GM21737 (cell line): ENCODE results near the gene ITIH1.

Source experiments
- ATAC-seq: cut with Tn5 transposase; IDR thresholded peaks from one replicate; pipeline ENCODE4 v1.9.1; 2021; ENCODE audit warnings: mild to moderate bottlenecking, moderate library complexity; ENCODE audit not compliant: unreplicated experiment

ITIH1 gene

GRCh38 chr3:52788890-52789745 lies 11.7 kb downstream of the ITIH1 start:
- no peak for ATAC-seq

- ATAC-seq: no peak
These were observed 12.3 kb downstream of the ITIH1 start for GRCh38 chr3:52789746-52790040.

DNA sequence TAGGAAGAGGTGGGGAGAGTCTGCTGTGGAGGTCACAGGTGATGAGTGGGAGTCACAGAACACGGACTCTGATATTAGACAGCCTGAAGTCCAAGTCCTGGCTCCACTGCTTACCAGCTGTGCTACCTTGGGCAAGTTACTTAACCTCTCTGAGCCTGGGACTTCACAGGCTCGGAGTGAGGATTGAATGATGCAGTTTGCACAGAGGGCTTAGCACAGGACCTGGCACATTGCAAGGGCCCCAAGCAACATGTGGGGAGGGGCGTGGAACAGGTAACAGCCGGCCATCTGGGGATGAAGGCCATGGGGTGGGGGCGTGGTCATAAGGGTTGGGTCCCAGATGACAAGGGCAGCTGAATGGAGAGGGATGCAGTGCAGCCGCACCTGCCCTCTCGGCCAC lies 12.9 kb downstream of the ITIH1 start:
- ATAC-seq: no peak

DNA sequence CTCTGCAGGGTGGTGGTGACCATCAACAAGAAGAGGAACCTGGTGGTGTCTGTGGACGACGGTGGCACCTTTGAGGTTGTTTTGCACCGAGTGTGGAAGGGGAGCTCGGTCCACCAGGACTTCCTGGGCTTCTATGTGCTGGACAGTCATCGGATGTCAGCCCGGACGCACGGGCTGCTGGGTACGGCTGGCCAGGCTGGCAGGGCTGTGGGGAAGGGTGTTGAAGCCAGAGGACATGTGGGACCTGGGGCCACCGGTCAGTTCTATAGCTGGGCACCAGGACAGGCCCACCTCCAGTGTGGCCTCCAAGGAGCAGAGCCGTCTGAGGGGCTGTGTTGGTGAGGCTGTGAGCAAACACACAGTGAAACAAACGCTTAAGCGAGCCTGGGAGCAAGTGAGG lies 13.3 kb downstream of the ITIH1 start:
- no peak for ATAC-seq

- no peak for ATAC-seq
These were observed 14.0 kb downstream of the ITIH1 start for GRCh38 chr3:52791366-52791765.

GRCh38 chr3:52791928-52792327 lies 14.5 kb downstream of the ITIH1 start:
- ATAC-seq: no peak

GRCh38 chr3:52792413-52792812 lies 15.0 kb downstream of the ITIH1 start:
- no peak for ATAC-seq

DNA sequence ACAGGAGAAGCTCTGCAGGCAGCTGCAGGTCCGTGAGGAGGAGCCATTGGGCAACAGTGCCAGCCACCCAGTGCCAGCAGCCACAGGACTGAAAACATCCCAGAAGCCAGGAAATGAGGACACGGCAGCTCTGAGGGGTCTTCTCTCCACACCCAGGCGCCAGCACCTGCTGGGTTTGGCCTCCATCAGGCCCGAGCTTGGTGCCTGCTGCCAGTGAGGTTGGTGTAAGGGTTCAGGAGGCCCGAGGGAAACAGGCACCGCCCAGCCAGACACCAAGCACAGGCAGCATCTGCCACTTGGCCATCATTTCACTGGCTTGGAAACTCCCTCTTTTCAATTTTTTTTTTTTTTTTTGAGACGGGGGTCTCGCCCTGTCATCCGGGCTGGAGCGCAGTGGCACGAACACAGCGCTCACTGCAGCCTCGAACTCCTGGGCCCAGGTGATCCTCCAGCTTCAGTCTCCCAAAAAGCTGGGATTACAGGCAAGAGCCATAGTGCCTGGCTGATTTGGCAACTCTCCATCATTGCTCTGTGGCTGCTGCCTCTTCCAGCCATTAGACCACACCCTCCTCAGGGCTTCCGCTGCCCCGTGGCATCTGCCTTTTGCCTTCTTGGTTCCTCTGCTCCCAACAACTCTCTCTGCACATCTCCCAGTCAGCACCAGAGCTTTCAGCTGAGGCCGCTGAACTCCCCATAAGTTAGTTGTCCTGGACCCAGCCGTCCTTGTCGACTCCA lies 15.7 kb downstream of the ITIH1 start:
- ATAC-seq: no peak

- ATAC-seq: no peak
These were observed 16.6 kb downstream of the ITIH1 start for GRCh38 chr3:52793702-52794611.

- ATAC-seq: no peak
These were observed 17.3 kb downstream of the ITIH1 start, which contains the start of gene ITIH3 for GRCh38 chr3:52794612-52795099. Gene ITIH3, plus strand, starts transcription at chr3:52794796. Its CDS starts 8 bp downstream, at chr3:52794804.

DNA sequence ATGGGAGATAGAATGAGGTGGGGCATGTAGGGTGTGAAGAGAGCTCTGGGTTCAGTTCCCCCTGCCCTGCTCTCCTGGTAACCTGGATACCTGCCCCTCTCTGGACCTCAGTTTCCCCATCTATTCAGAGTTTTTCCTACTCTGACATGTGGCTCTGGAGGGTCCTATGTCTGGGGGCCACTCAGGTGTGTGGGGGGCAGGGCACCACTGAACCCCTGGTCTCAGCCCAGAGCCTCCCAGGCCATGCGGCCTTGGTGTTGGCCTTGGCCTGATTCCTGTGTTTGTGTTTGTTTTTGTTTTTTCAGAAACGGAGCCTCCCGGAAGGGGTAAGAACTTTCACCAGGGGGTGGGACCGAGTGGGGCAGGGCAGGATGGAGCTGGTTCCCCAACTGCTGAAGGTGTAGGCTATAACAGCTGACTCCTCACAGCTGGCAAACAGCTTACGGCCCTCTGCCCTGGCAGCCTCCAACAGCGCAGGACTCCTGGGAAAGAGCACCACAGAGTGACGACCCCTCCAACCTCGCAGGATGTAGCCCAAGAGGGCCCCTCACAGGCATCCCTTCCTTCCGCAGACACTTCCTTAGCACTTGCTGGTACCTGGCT lies 18.0 kb downstream of the ITIH1 start:
- ATAC-seq: no peak

DNA sequence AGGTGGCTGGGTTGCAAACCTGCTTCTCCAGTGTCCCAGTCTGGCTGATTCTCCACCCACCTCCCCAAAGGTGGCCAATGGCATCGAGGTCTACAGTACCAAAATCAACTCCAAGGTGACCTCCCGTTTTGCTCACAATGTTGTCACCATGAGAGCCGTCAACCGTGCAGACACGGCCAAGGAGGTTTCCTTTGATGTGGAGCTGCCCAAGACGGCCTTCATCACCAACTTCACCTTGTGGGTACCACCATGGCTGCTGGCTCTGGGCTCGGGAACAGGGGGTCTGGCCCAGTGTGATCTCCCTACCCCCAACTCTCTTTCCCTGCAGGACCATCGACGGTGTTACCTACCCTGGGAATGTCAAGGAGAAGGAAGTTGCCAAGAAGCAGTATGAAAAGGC lies 19.0 kb downstream of the ITIH1 start:
- ATAC-seq: no peak

DNA sequence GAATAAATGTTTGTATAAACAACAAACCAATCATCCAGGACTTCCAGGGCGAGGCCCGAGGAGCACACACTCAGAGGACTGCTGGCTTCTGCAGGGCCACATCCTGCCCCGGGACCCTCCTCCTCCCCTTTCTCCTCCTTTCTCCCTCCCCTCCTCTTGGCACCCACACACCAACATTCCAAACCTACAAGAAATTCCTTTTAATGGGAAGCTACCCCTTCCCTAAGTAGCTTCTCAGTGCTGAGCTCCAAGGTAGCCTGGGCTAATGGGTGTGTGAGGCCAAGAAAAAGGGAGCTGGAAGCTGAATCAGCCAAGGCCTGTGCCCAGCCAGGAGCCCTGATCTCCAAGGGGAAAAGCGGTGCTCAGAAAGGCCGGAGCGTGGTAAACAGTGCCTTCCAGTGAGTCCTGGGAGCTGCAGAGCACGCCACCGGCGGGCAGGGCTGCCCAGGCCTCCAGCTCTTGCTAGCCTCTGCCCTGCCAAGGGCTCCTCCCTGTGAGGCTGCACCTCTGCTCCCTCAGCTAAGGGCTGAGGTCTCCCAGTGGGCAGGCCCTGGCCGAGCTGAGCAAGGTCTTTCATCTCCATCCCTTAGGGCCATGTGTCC lies 21.1 kb downstream of the ITIH1 start:
- no peak for ATAC-seq

DNA sequence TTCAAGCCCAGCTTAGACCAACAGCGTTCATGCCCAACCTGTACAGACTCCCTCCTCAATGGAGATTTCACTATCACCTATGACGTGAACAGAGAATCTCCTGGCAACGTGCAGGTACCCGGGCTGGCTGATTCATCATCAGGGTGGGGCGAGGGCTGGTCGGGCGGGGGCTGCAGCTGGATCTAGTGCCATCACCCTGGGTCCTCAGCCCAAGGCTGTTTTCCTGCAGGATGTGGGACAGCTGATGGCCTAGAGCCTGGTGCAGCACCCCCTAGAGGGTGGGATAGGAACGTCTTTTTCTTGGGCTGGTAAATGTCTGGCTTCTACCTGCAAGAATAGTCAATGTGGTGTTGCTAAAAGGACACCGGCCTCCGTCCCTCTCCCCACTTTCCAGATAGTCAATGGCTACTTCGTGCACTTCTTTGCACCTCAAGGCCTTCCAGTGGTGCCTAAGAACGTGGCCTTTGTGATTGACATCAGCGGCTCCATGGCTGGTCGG lies 21.6 kb downstream of the ITIH1 start:
- no peak for ATAC-seq

- ATAC-seq: no peak
These were observed 22.7 kb downstream of the ITIH1 start for GRCh38 chr3:52800079-52800478.

DNA sequence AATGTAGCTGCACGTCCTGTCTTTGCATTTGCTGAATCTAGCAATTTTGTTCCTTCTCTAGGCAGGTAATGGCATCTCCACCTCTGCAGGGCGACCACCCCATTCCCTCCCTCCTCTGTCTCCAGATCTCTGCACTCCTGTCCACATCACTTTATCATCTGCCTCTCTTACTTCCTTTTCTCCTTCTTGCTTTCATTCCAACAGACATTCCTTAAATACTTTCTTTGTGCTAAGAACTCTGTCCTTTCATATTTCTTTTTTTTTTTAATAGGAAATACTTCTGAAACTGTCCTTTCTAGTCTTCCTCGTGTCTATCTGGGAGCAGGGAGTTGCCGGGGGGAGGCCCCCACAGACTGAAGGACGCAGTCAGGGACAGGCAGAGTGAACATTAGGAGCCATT lies 24.4 kb downstream of the ITIH1 start:
- no peak for ATAC-seq

DNA sequence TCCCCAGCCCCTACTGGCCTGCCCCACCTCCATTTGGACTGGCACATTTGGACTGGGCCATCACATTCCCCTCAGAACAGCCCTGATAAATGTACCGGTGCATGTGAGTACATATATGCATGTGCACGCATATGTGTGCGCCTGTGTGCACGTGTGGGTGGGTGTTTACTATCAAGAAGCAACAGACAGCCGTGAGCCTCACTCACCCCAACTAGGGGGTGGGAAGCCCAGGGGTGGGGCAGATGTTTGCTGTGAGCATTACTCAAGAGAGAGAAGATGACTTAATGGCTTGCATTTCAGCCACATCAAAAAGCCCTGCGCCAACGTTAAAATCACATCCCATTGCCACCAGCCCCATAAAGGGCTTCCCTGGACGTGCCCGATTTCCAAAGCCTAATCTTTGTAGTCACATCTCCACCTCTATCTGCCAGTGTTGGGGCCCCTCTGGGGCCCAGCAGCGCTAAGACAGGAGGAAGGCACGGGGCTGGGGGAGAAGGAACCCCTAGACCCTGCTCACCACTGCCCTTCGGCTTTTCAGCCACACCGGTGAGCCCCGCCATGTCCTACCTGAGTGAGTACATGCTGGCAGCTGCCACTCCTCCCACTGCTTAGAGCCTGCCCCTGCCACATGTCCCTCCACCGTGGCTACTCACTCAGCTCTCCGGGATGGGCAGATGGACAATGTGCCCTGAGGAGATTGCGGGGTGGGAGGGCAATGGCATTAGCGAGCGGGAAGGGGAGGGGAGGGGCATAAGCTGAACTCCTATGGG lies 28.1 kb downstream of the ITIH1 start:
- ATAC-seq: no peak

DNA sequence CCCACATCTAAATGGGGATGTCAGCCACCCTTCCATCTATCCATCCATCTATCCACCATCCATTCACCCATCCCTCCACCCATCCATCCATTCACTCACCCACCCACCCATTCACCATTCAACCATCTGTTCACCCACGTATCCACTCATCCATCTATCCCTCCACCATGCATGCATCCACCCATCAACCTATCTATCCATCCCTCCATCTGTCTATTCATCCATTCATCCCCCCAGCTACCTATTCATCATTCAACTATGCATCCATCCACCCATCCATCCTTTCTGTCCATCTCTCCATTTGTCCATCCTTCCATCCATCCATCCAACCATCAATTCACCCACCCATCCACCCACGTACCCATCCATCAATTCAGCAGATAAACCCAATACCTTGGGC lies 31.8 kb downstream of the ITIH1 start:
- ATAC-seq: no peak

DNA sequence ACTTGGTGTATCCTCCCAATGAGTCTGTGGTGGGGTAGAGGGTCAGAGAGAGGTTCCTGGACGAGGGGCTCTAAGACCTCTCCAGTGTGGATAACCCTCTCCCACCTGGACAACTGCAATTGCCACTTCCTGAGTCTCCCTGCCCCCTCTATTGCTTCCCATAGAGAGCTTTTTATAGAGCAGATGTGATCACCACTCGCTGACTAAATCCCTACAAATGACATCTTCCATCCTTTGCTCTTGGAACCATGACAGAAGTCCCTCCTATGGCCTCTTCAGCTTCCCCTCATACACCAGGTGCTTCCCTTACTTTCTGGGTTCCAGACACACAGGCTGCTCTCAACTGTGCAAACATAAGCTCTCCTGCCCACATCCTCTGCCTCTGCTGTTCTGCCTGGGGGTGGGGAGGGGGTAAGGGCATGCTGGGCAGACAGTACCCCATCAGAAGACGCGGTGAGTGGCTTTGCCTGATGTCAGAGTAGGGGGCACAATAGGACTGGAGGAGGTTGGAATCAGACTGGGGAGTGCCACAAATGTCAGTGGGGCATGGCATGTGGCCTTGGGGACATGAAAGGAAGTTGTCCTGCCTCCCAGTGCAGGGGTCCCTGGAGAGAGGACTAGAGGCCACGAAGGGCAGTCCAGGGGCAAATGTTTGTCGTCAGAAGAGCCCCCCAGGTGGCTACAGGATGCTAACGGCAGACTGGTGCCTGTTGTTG lies 32.4 kb downstream of the ITIH1 start:
- ATAC-seq: no peak
